Endothelial cell of umbilical vein (primary cell): ENCODE results near the gene PRRC2A. TPM values are rescaled to one million over a fixed set of nuclear protein-coding genes. Genes with fewer than 3 reads are reported as not detected.

Source experiments
- BruUV-seq: library from RNA; stranded (reverse); fragments of 400-500 nt; replicated peaks from 2 replicates; lab custom pipeline; 2021; lab: Mats Ljungman, UMichigan
- CTCF ChIA-PET: fragments of 300-600, 350-600 bp; sonication (Branson Sonifier 250); formaldehyde crosslinking; loops from one replicate; lab custom pipeline; 2021; ENCODE audit warnings: antibody characterized with exemption, inconsistent platforms; lab: Charles Lee
- POLR2A ChIA-PET: fragments of 300-600, 350-600 bp; sonication (Branson Sonifier 250); formaldehyde crosslinking; loops from one replicate; lab custom pipeline; 2021; ENCODE audit warnings: antibody characterized with exemption, inconsistent platforms; lab: Charles Lee
- DNase-seq: peaks from one replicate; pipeline ENCODE4 v3.0.0-alpha.2; 2011; ENCODE audit warnings: low read depth, low spot score
- FAIRE-seq: peaks from 2 replicates; lab custom pipeline; 2011; peaks lifted over from hg19 to GRCh38; lab: Jason Lieb, UNC
- H2AFZ ChIP-seq: 2 replicates; pipeline ENCODE4 v1.6.0; 2012; ENCODE audit warnings: low read depth, low read length, control low read depth, inconsistent platforms
- H3K27ac ChIP-seq: 2 replicates; pipeline ENCODE4 v1.5.1; 2011; ENCODE audit warnings: low read depth, mild to moderate bottlenecking, control low read depth, low read length, moderate library complexity; ENCODE audit not compliant: insufficient read depth
- H3K27me3 ChIP-seq, 2 experiments: 2 replicates each; pipeline versions ENCODE4 v1.6.0 to v1.6.1; 2011; ENCODE audit warnings: low read length in 2 of 2, mixed read lengths in 1 of 2; ENCODE audit not compliant: control insufficient read depth in 2 of 2, insufficient read depth in 2 of 2
- H3K36me3 ChIP-seq, 2 experiments: 2 replicates in 1 of 2; 3 replicates in 1 of 2; pipeline ENCODE4 v1.5.1; 2011; ENCODE audit warnings: low read length in 2 of 2, mild to moderate bottlenecking in 1 of 2, moderate library complexity in 1 of 2; ENCODE audit not compliant: control insufficient read depth in 2 of 2, insufficient read depth in 2 of 2; ENCODE audit errors: extremely low read depth in 1 of 2
- H3K4me1 ChIP-seq: 3 replicates; pipeline ENCODE4 v1.5.1; 2011; ENCODE audit warnings: mild to moderate bottlenecking, low read length; ENCODE audit not compliant: control insufficient read depth, insufficient read depth; ENCODE audit errors: extremely low read depth
- H3K4me2 ChIP-seq: 2 replicates; pipeline ENCODE4 v1.6.1; 2011; ENCODE audit warnings: low read length, control low read depth, mixed read lengths; ENCODE audit not compliant: insufficient read depth
- H3K4me3 ChIP-seq, 3 experiments: fragments of 200-600 bp in 1 of 3; sonication (generic), shearing (Covaris generic) in 1 of 3; replicated peaks in 1 of 3; 2 replicates each; pipeline ENCODE4 v1.5.1; 2011 to 2016; ENCODE audit warnings: control low read depth in 3 of 3, low read length in 3 of 3, mild to moderate bottlenecking in 2 of 3, inconsistent platforms in 1 of 3, low read depth in 1 of 3, moderate library complexity in 1 of 3; ENCODE audit not compliant: insufficient read depth in 1 of 3
- H3K79me2 ChIP-seq: 2 replicates; pipeline ENCODE4 v1.6.0; 2012; ENCODE audit warnings: low read length, inconsistent platforms; ENCODE audit not compliant: control insufficient read depth, insufficient read depth
- H3K9ac ChIP-seq: replicated peaks from 2 replicates; pipeline ENCODE3; 2011; ENCODE audit warnings: low read length, control low read depth; ENCODE audit not compliant: insufficient read depth; ENCODE audit errors: extremely low read depth
- H3K9me1 ChIP-seq: replicated peaks from 3 replicates; pipeline ENCODE4 v1.6.0; 2011; ENCODE audit warnings: mild to moderate bottlenecking, low read length; ENCODE audit not compliant: control insufficient read depth, insufficient read depth; ENCODE audit errors: extremely low read depth
- H3K9me3 ChIP-seq: replicated peaks from 2 replicates; pipeline ENCODE4 v1.5.1; 2012; ENCODE audit warnings: low read length, inconsistent platforms; ENCODE audit not compliant: control insufficient read depth, insufficient read depth
- H4K20me1 ChIP-seq: replicated peaks from 2 replicates; pipeline ENCODE3; 2011; ENCODE audit warnings: mild to moderate bottlenecking, low read length; ENCODE audit not compliant: control insufficient read depth, insufficient read depth; ENCODE audit errors: extremely low read depth
- CTCF ChIP-seq, 2 donors: IDR thresholded peaks; 1 replicate in 1 of 2; 2 replicates in 1 of 2; pipeline ENCODE4 v1.5.1; 2011; ENCODE audit warnings: low read length in 2 of 2, mild to moderate bottlenecking in 2 of 2, moderate library complexity in 2 of 2, control low read depth in 1 of 2, inconsistent platforms in 1 of 2, low read depth in 1 of 2; ENCODE audit not compliant: insufficient read depth in 1 of 2; ENCODE audit errors: extremely low read depth in 1 of 2
- EZH2 ChIP-seq: IDR thresholded peaks from 2 replicates; pipeline ENCODE4 v1.6.1; 2012; ENCODE audit warnings: borderline replicate concordance, low read depth, mild to moderate bottlenecking, moderate library complexity, low read length, inconsistent platforms; ENCODE audit not compliant: severe bottlenecking
- GATA2 ChIP-seq: IDR thresholded peaks from 2 replicates; pipeline ENCODE4 v1.7.0; 2011; ENCODE audit warnings: low read depth, mild to moderate bottlenecking, moderate library complexity, mixed read lengths, low read length; ENCODE audit not compliant: insufficient read length, insufficient read depth
- POLR2AphosphoS5 ChIP-seq: IDR thresholded peaks from 2 replicates; pipeline ENCODE4 v1.6.1; 2012; ENCODE audit warnings: low read depth, mild to moderate bottlenecking, control low read depth, low read length, moderate library complexity; ENCODE audit not compliant: insufficient read depth
- dilution Hi-C: fragments of 300-500 bp; cut with MboI; formaldehyde crosslinking; loops from one replicate; pipeline ENCODE4 v1.15.0; 2019; ENCODE audit warnings: low sequenced_read_pairs; ENCODE audit not compliant: extremely low pct_ligation_motif_present
- intact Hi-C: fragments of 100-400 bp; cut with micrococcal nuclease; formaldehyde crosslinking; loops from one replicate; pipeline ENCODE4 v1.10.0; 2022
- polyA plus RNA-seq, 4 experiments: library from polyadenylated mRNA; depleted of rRNA in 3 of 4; stranded (reverse) in 3 of 4; unstranded in 1 of 4; fragments of >200 nt; gene quantifications; 2 replicates each; pipeline versions ENCODE4 v1.2.1 to v1.2.3, GENCODE V29; 2011 to 2012; ENCODE audit warnings: missing spikeins in 1 of 4
- total RNA-seq: library from RNA; stranded (reverse); gene quantifications from 2 replicates; pipeline ENCODE4 v1.2.3, GENCODE V29; 2021

Gene PRRC2A
- total and polyA plus RNA-seq, 2 donors (not counting 3 experiments of a cell fraction or from before 2014, with no cell fraction given): 88.4 to 229 TPM

- peaks cover 13% of the 10 kb centered on the region for H3K4me1 ChIP-seq
These were observed 915 bp downstream of the PRRC2A start for GRCh38 chr6:31621320-31621939.

DNA sequence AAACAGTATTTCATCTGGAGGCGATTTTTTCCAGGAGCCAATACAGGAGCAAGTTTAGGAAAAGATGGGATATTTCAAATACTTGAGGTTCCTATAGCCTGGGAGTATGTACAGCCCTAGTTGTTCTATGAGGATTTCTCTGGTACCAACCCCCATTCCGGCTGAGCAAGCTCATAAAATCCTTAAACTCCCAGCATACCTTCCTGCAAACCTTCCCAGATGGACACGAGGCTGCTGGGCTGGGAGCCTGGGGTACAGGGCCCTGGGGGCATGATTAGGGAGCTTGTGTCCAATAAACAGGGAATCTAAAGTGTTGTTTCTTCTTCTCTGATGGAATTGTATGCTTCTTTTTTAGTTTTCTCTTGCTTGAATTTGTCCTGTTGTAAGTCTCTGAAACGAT lies 1.5 kb downstream of the PRRC2A start:
- H3K27ac ChIP-seq: peak overlapping the region; percentile 84
- H3K4me1 ChIP-seq: peaks cover 13% of the 10 kb centered on the region
- H3K4me3 ChIP-seq: peak overlapping the region; percentile 65 to 99 (median 95)
- H3K27me3 ChIP-seq: no peaks in the 10 kb centered on the region
- no peak for TF ChIP-seq EZH2
- TF ChIP-seq GATA2: no peak
- no peak for TF ChIP-seq CTCF (IDR thresholded peaks at IDR 0.05; ENCODE audit: extremely low read depth in 1 of 2, insufficient read depth in 1 of 2, low read depth in 1 of 2, low read length in 2 of 2)
- TF ChIP-seq POLR2AphosphoS5: no peak
- H2AFZ ChIP-seq: no peak overlapping the region
- DNase-seq (no peak), FAIRE-seq (peak; percentile 8)
- dilution Hi-C loops (no loop called here), intact Hi-C loops (loop anchor here (1.0 to 5.0 kb wide), 3 partner anchors 43 to 205 kb away; partner anchors contain the start of gene HSPA1B)
- H3K9ac ChIP-seq: peak overlapping the region; percentile 99
- H3K4me2 ChIP-seq: peak overlapping the region; percentile 92
- H3K36me3 ChIP-seq: peaks cover 23 to 33% of the 10 kb centered on the region in 2 experiments
- CTCF ChIA-PET: interaction anchor here (0.6 to 3.9 kb wide), 6 partner anchors 18 to 81 kb away, joined by 3 to 18 read pairs (median 4); partner anchors contain the start of genes ATP6V1G2 and DDX39B
- no peaks in the 10 kb centered on the region for H4K20me1 ChIP-seq
- H3K9me3 ChIP-seq: no peaks in the 10 kb centered on the region
- POLR2A ChIA-PET: interaction anchor here (0.8 to 2.2 kb wide), 3 partner anchors 12 to 49 kb away, joined by 3 to 4 read pairs (median 3); no protein-coding TSS in a partner anchor
- no peaks in the 10 kb centered on the region for H3K9me1 ChIP-seq
- H3K79me2 ChIP-seq: peaks cover 59% of the 10 kb centered on the region
- no TSS peak for BruUV-seq

More at GRCh38 chr6:31621320-31621939, 915 bp downstream of the PRRC2A start:
- peak overlapping the region; percentile 84 for H3K27ac ChIP-seq
- H3K9me1 ChIP-seq: no peaks in the 10 kb centered on the region
- intact Hi-C loops: loop anchor here (1.0 to 5.0 kb wide), 3 partner anchors 44 to 205 kb away; partner anchors contain the start of gene HSPA1B
- peak; percentile 59 for FAIRE-seq
- H4K20me1 ChIP-seq: no peaks in the 10 kb centered on the region
- POLR2A ChIA-PET: interaction anchor here (1.1 to 2.2 kb wide), 4 partner anchors 13 to 78 kb away, joined by 3 to 4 read pairs (median 3); partner anchors contain the start of gene C6orf47
- peak overlapping the region; percentile 92 for H3K4me2 ChIP-seq
- peaks cover 19 to 28% of the 10 kb centered on the region in 2 experiments for H3K36me3 ChIP-seq
- no peaks in the 10 kb centered on the region for H3K27me3 ChIP-seq
- CTCF ChIA-PET: interaction anchor here (0.6 to 3.9 kb wide), 4 partner anchors 19 to 75 kb away, joined by 3 to 18 read pairs (median 4); partner anchors contain the start of gene ATP6V1G2
- peaks cover 54% of the 10 kb centered on the region for H3K79me2 ChIP-seq
- peak overlapping the region; percentile 99 for H3K9ac ChIP-seq
- DNase-seq: peak; percentile 39
- dilution Hi-C loops: no loop called here
- H3K9me3 ChIP-seq: no peaks in the 10 kb centered on the region
- no peak overlapping the region for H2AFZ ChIP-seq
- no peak for TF ChIP-seq POLR2AphosphoS5
- TSS peak; percentile 59 for BruUV-seq
- peak overlapping the region; percentile 65 to 99 (median 95) for H3K4me3 ChIP-seq
